Ramos (cell line): Measurements from ENCODE around the gene SLC9A4.
"Not testable (repeated sequence)": the region's sequence is repeated elsewhere in the genome, so short reads cannot be mapped to it uniquely, and the experiment has no call there.

Experiments
- in situ Hi-C: fragments of 300-500 bp; cut with MboI; formaldehyde crosslinking; loops from one replicate; pipeline ENCODE4 v1.14.3; 2022; ENCODE audit warnings: low sequenced_read_pairs; ENCODE audit not compliant: unreplicated experiment

The SLC9A4 gene

GRCh38 chr2:102538491-102538890 lies 65.5 kb downstream of the SLC9A4 start:
- in situ Hi-C loops: no loop called here

DNA sequence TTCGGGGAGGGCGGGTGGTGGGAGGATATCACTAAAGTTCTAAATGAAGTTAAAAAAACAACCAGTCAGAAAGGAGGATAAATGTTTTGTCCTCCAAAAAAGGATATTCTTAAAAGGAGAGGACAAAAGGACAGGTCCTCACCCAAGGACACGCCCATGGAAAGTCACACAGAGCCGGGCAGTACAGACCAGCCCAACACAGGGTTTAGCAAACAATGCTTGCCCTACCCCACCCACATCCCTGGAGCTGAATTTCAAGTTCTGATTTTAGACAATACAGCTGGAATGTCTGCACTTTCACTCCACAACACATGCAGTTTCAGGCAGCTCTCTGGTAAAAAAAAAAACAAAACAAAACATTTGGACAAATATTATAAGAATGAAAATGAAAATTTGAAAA lies 67.9 kb downstream of the SLC9A4 start:
- in situ Hi-C loops: no loop called here

- in situ Hi-C loops: no loop called here
Observed at GRCh38 chr2:102544182-102544581, 71.2 kb downstream of the SLC9A4 start.

- in situ Hi-C loops: no loop called here
Observed at GRCh38 chr2:102547462-102547861, 74.4 kb downstream of the SLC9A4 start.

DNA sequence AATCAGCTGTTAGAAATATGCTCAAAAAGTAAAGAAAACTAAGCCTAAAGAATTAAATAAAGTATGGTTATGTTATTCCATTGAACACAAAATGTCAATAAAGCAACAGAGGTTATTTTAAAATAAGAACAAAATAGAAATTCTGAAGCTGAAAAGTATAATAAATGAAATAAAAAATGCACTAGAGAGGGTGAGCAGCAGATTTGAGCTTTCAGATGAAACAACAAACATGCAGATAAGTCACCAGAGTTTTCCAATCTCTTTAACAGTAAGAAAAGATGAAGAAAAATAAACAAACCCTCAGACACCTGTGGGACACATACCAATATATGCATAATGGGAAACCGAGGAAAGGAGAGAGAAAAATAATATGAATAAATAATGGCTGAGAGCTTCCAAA lies 76.0 kb downstream of the SLC9A4 start:
- in situ Hi-C loops: no loop called here

- in situ Hi-C loops: no loop called here
Observed at GRCh38 chr2:102550151-102550550, 77.1 kb downstream of the SLC9A4 start.

- in situ Hi-C loops: no loop called here
Observed at GRCh38 chr2:102551329-102552096, 78.5 kb downstream of the SLC9A4 start.

DNA sequence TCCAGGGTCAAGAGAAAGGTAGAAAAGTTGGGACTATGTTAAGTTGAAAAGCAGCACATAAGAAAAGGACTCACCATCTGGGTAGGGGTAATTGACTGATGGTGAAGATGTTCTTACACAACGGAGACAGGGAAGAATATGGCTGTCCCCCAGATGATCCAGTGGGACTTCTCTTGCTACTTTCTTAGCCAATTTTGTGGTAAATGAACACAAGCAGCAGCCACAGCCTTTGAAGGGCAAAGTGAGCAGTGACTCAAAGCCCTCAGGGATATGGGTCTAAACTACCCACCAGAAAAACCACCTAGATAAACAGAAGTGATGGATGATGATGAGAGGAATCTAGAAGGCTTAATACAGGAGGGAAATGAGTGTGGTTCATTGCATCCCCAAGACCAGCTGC lies 80.6 kb downstream of the SLC9A4 start:
- in situ Hi-C loops: no loop called here

- in situ Hi-C loops: no loop called here
Observed at GRCh38 chr2:102558463-102558862, 85.4 kb downstream of the SLC9A4 start.

- in situ Hi-C loops: not testable (repeated sequence)
Observed at GRCh38 chr2:102562542-102562941, 89.5 kb downstream of the SLC9A4 start.

GRCh38 chr2:102575888-102576287 lies 102.9 kb downstream of the SLC9A4 start:
- in situ Hi-C loops: no loop called here

DNA sequence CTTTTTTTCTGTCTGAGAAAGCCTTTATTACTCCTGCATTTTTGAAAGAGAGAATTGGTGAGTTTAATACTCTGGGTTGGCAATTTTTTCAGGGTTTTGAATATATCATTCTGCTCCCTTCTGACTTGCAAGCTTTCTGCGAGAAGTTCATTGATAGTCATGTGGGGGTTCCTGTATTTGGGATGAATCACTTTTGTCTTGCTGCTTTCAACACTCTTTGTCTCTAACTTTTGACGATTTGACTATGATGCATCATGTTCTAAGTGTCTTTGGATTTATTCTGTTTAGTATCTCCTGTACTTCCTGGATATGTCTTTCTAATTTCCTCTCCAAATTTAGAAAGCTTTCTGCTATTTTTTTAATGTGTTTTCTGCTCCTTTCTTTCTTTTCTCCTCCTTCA lies 105.3 kb downstream of the SLC9A4 start:
- in situ Hi-C loops: no loop called here

DNA sequence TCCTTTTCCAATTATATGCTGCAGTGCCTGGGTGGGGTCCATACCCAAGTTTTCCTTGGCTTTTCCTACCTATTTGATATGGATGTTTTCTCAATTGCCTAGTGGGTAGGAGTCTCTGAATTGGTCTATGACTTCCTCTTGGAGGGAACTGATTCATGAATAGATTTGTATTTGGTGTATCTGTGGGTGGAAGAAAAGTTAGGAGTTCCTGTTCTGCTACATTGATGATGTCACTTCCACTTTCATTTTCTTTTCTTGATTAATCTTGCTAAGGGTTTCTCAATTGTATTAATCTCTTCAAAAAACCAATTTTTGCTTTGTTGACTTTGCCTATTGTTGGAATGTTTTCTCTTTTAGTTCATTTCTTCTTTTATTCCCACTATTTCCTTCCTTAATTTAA lies 108.9 kb downstream of the SLC9A4 start:
- in situ Hi-C loops: no loop called here

GRCh38 chr2:102582845-102583244 lies 109.8 kb downstream of the SLC9A4 start:
- in situ Hi-C loops: no loop called here
